Hepatocyte (in vitro differentiated cells): ENCODE measurements around the gene RORC.

Experiments used
- EZH2 ChIP-seq: fragments of 200-600 bp; sonication (generic); IDR thresholded peaks from 2 replicates; pipeline ENCODE4 v1.6.1; 2016; ENCODE audit warnings: antibody characterized with exemption, mild to moderate bottlenecking, borderline replicate concordance
- TF ChIP-seq, protein P1 (sequence below): fragments of 200-600 bp; sonication (generic); IDR thresholded peaks from 2 replicates; pipeline ENCODE4 v1.5.1; 2016; ENCODE audit warnings: antibody characterized with exemption, mild to moderate bottlenecking; ENCODE audit not compliant: poor library complexity

DNA sequence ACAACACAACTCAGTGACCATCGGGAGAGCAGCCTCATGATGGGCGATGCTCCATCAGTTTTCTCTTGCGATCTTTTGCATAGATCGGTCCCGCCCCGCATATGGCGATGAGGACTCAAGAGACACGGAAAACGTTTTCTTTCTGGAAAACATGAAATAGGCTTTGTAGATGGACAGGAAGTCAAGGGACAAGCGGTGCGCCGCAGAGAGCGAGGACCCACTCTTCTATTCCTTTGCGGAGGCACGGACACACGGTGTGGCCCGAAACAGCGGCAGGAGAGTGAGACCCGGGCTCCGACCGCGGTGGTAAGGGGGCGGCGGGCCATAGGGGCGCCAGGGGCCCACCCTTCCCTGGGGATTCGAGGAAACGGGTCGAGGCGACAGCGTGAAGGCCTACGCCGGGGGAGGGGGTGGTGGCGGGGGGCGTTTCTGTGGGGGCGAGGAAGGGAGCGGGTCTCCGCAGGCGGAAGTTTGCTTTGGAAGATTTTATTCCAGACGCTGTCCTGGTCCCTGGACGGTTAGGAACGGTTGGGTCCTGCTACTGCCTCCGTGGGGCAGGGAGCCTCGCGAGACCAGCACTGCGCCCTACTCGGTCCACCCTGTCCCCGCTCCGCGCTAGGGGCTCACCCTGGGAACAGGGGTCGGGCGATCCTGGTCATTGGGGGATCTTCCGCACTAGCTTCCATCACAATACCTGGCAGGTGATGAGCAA is 40.5 kb downstream of the RORC start:
- no peak for TF ChIP-seq EZH2
- TF ChIP-seq, protein P1, sequence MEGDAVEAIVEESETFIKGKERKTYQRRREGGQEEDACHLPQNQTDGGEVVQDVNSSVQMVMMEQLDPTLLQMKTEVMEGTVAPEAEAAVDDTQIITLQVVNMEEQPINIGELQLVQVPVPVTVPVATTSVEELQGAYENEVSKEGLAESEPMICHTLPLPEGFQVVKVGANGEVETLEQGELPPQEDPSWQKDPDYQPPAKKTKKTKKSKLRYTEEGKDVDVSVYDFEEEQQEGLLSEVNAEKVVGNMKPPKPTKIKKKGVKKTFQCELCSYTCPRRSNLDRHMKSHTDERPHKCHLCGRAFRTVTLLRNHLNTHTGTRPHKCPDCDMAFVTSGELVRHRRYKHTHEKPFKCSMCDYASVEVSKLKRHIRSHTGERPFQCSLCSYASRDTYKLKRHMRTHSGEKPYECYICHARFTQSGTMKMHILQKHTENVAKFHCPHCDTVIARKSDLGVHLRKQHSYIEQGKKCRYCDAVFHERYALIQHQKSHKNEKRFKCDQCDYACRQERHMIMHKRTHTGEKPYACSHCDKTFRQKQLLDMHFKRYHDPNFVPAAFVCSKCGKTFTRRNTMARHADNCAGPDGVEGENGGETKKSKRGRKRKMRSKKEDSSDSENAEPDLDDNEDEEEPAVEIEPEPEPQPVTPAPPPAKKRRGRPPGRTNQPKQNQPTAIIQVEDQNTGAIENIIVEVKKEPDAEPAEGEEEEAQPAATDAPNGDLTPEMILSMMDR, result no peak
